ENCODE results near the gene SH3D19. TPM values are rescaled to one million over a fixed set of nuclear protein-coding genes. Genes with fewer than 3 reads are reported as not detected.

Gene SH3D19
- total and polyA plus RNA-seq, 2 of the 4 experiments (the other 2 are of a cell fraction), result 14.4 to 27.2 TPM

- H3K23ac ChIP-seq (ENCODE audit: low read depth, low read length), result no peak overlapping the region
- no peak overlapping the region for H3K4me2 ChIP-seq (ENCODE audit: low read depth, low read length)
- peaks cover 11% of the 10 kb centered on the region; the same call in 1 of the 2 replicates for H3K36me3 ChIP-seq (ENCODE audit: control insufficient read depth, insufficient read depth, low read length)
- H3K27me3 ChIP-seq (ENCODE audit: control insufficient read depth, insufficient read depth, low read length), result no peaks in the 10 kb centered on the region
- H3K9me1 ChIP-seq (ENCODE audit: insufficient read depth, low read length), result peaks cover 2% of the 10 kb centered on the region; the same call in 1 of the 2 replicates
- WGBS, 2 experiments (ENCODE audit: extremely low coverage in 2 of 2, insufficient read length in 1 of 2), result no CpG with 5 or more reads among the region's 1 CpG
- no peak overlapping the region for H3K4me3 ChIP-seq (ENCODE audit: insufficient read depth, low read depth, low read length)
- H3K4ac ChIP-seq (ENCODE audit: low read depth, low read length), result no peak overlapping the region
- peaks cover 3% of the 10 kb centered on the region; the same call in 1 of the 2 replicates for H3K4me1 ChIP-seq (ENCODE audit: control insufficient read depth, insufficient read depth, low read length)
- TF ChIP-seq USF2 (IDR thresholded peaks at IDR 0.05; ENCODE audit: low read depth, low read length) (no peak), RAD21 (IDR thresholded peaks at IDR 0.05; ENCODE audit: low read length) (no peak), ELK1 (IDR thresholded peaks at IDR 0.05; ENCODE audit: borderline replicate concordance, low read depth, low read length) (no peak)
- ChIA-PET POLR2A (ENCODE audit: unreplicated experiment) (no interaction called here), CTCF (no interaction called here)
- no peak overlapping the region for H2AFZ ChIP-seq (replicated peaks; ENCODE audit: low read length, poor library complexity)
- dilution Hi-C loops (cut with HindIII; ENCODE audit: low sequenced_read_pairs, unreplicated experiment), result no loop called here
- no peak overlapping the region for H3K18ac ChIP-seq (ENCODE audit: low read depth, low read length)
- no peak overlapping the region for H3K9ac ChIP-seq (ENCODE audit: low read depth, low read length)
- H3K9me3 ChIP-seq (ENCODE audit: control insufficient read depth, insufficient read depth, low read length), result no peaks in the 10 kb centered on the region
- no peak for ATAC-seq (ENCODE audit: low read depth)
- no peak overlapping the region for H3K14ac ChIP-seq (replicated peaks; ENCODE audit: low read depth, low read length)
- no peak overlapping the region for H4K5ac ChIP-seq (ENCODE audit: low read depth, low read length)
- no peak overlapping the region for H2AK5ac ChIP-seq (ENCODE audit: low read depth, low read length)
- H2BK15ac ChIP-seq (ENCODE audit: low read depth, low read length), result no peak overlapping the region
- H2BK5ac ChIP-seq (ENCODE audit: low read depth, low read length, poor library complexity, severe bottlenecking), result no peak overlapping the region
- no peak overlapping the region for H2AK9ac ChIP-seq (replicated peaks; ENCODE audit: low read depth, low read length, poor library complexity)
- H4K91ac ChIP-seq (ENCODE audit: insufficient read depth, low read depth, low read length), result no peak overlapping the region
- BruUV-seq (replicated peaks), result no TSS peak
- intact Hi-C loops (cut with micrococcal nuclease), result no loop called here
- H3K27ac ChIP-seq (ENCODE audit: insufficient read depth, low read length), result no peak overlapping the region
- H3K56ac ChIP-seq (ENCODE audit: extremely low read depth, insufficient read depth, low read length), result no peak overlapping the region
- H4K20me1 ChIP-seq (ENCODE audit: insufficient read depth, low read length), result no peaks in the 10 kb centered on the region; the same call in 1 of the 2 replicates
- no peak overlapping the region for H2BK120ac ChIP-seq (ENCODE audit: low read depth, low read length)
- in situ Hi-C loops (cut with MboI; ENCODE audit: low sequenced_read_pairs), result no loop called here
- H2BK20ac ChIP-seq (ENCODE audit: low read depth, low read length), result no peak overlapping the region
- no peak for DNase-seq
- no peak overlapping the region for H4K8ac ChIP-seq (ENCODE audit: low read depth in 2 of 2, low read length in 2 of 2)
- no peaks in the 10 kb centered on the region for H3K79me1 ChIP-seq (ENCODE audit: low read depth in 1 of 2, low read length in 2 of 2)
Observed at GRCh38 chr4:151142758-151143157, 182.6 kb downstream of the SH3D19 start.
